H1 (cell line): Measurements from ENCODE around the gene NPBWR2. TPM values are rescaled to one million over a fixed set of nuclear protein-coding genes. Genes with fewer than 3 reads are reported as not detected.
A peak's percentile ranks its signal among the peaks of the same experiment; 100 is the strongest.

ENCODE experiments used
- CTCF ChIA-PET: fragments of 300-600 bp; sonication (Branson Sonifier 250); formaldehyde crosslinking; loops from one replicate; lab custom pipeline; 2021; ENCODE audit not compliant: partially characterized antibody; lab: Charles Lee
- POLR2A ChIA-PET: fragments of 300-600 bp; sonication (Branson Sonifier 250); formaldehyde crosslinking; loops from one replicate; lab custom pipeline; 2021; ENCODE audit warnings: inconsistent platforms; ENCODE audit not compliant: partially characterized antibody; lab: Charles Lee
- DNase-seq, 2 experiments: peaks; one replicate each; pipeline versions ENCODE4 v3.0.0 to v3.0.0-alpha.2; 2010 to 2022; ENCODE audit warnings: low spot score in 2 of 2, low read depth in 1 of 2, mixed read lengths in 1 of 2
- FAIRE-seq: peaks from 2 replicates; lab custom pipeline; 2011; peaks lifted over from hg19 to GRCh38; lab: Jason Lieb, UNC
- H2AFZ ChIP-seq: 2 replicates; pipeline ENCODE4 v1.8.1; 2012; ENCODE audit warnings: low read length, inconsistent platforms
- H2AK5ac ChIP-seq: 2 replicates; pipeline ENCODE4 v1.6.1; 2013; ENCODE audit warnings: low read depth, low read length
- H2BK120ac ChIP-seq: replicated peaks from 2 replicates; pipeline ENCODE3; 2013; ENCODE audit warnings: low read depth, low read length, inconsistent platforms
- H2BK12ac ChIP-seq: 2 replicates; pipeline ENCODE4 v1.6.1; 2013; ENCODE audit warnings: low read depth, low read length
- H2BK15ac ChIP-seq: 2 replicates; pipeline ENCODE4 v1.6.1; 2013; ENCODE audit warnings: low read length
- H2BK20ac ChIP-seq: 2 replicates; pipeline ENCODE4 v1.6.1; 2013; ENCODE audit warnings: low read length
- H2BK5ac ChIP-seq: 2 replicates; pipeline ENCODE4 v1.6.1; 2013; ENCODE audit warnings: low read depth, low read length
- H3K14ac ChIP-seq: 2 replicates; pipeline ENCODE4 v1.6.1; 2013; ENCODE audit warnings: inconsistent platforms; ENCODE audit not compliant: insufficient read length
- H3K18ac ChIP-seq: 2 replicates; pipeline ENCODE4 v1.6.1; 2013; ENCODE audit warnings: low read length; ENCODE audit errors: extremely low read depth
- H3K23ac ChIP-seq: 2 replicates; pipeline ENCODE4 v1.6.1; 2013; ENCODE audit warnings: inconsistent platforms; ENCODE audit not compliant: insufficient read length
- H3K23me2 ChIP-seq: 2 replicates; pipeline ENCODE4 v1.6.1; 2013; ENCODE audit warnings: low read depth, low read length
- H3K27ac ChIP-seq: 2 replicates; pipeline ENCODE4 v1.6.1; 2011; ENCODE audit warnings: low read depth, low read length, inconsistent platforms
- H3K27me3 ChIP-seq, 4 experiments: replicated peaks in 1 of 4; 1 replicate in 1 of 4; 2 replicates in 3 of 4; pipeline versions ENCODE4 v1.6.1 to v1.8.1; 2011 to 2013; ENCODE audit warnings: low read length in 3 of 4, mild to moderate bottlenecking in 3 of 4, inconsistent platforms in 2 of 4, mixed read lengths in 2 of 4, moderate library complexity in 1 of 4; ENCODE audit not compliant: control insufficient read depth in 3 of 4, insufficient read depth in 3 of 4; ENCODE audit errors: extremely low read depth in 1 of 4
- H3K36me3 ChIP-seq, 4 experiments: 2 replicates each; pipeline versions ENCODE4 v1.6.1 to v1.8.1; 2011 to 2013; ENCODE audit warnings: mild to moderate bottlenecking in 4 of 4, low read length in 3 of 4, moderate library complexity in 2 of 4, control low read depth in 1 of 4, inconsistent platforms in 1 of 4; ENCODE audit not compliant: insufficient read depth in 4 of 4, control insufficient read depth in 2 of 4
- H3K4ac ChIP-seq: replicated peaks from 2 replicates; pipeline ENCODE3; 2013; ENCODE audit warnings: low read length, low read depth, mixed read lengths, inconsistent platforms; ENCODE audit not compliant: insufficient read length
- H3K4me1 ChIP-seq, 4 experiments: replicated peaks in 1 of 4; 1 replicate in 1 of 4; 2 replicates in 3 of 4; pipeline versions ENCODE4 v1.6.1 to v1.8.1; 2011 to 2013; ENCODE audit warnings: low read length in 3 of 4, inconsistent platforms in 2 of 4, mixed read lengths in 1 of 4; ENCODE audit not compliant: insufficient read depth in 4 of 4, control insufficient read depth in 3 of 4
- H3K4me2 ChIP-seq, 2 experiments: 2 replicates each; pipeline versions ENCODE4 v1.6.1 to v1.8.1; 2011 to 2013; ENCODE audit warnings: low read depth in 2 of 2, low read length in 2 of 2, control low read depth in 1 of 2, inconsistent platforms in 1 of 2, mild to moderate bottlenecking in 1 of 2; ENCODE audit not compliant: insufficient read depth in 1 of 2
- H3K4me3 ChIP-seq, 4 experiments: fragments of 200-600, 300-600 bp in 1 of 4; sonication (generic), shearing (Covaris generic), sonication (Bioruptor Twin) in 1 of 4; 2 replicates each; pipeline versions ENCODE4 v1.5.1 to v1.8.1; 2011 to 2016; ENCODE audit warnings: low read length in 4 of 4, low read depth in 3 of 4, control low read depth in 2 of 4, inconsistent platforms in 2 of 4, mild to moderate bottlenecking in 2 of 4, mixed read lengths in 1 of 4, moderate library complexity in 1 of 4; ENCODE audit not compliant: insufficient read depth in 2 of 4; ENCODE audit errors: extremely low read depth in 1 of 4
- H3K56ac ChIP-seq: replicated peaks from 2 replicates; pipeline ENCODE3; 2013; ENCODE audit warnings: low read depth, mild to moderate bottlenecking, mixed read lengths, low read length, inconsistent platforms; ENCODE audit not compliant: insufficient read length
- H3K79me1 ChIP-seq: 2 replicates; pipeline ENCODE4 v1.6.1; 2013; ENCODE audit warnings: low read depth, low read length, control low read depth
- H3K79me2 ChIP-seq, 2 experiments: 2 replicates each; pipeline versions ENCODE4 v1.6.1 to v1.8.1; 2012 to 2013; ENCODE audit warnings: low read length in 2 of 2, mild to moderate bottlenecking in 2 of 2, inconsistent platforms in 1 of 2; ENCODE audit not compliant: insufficient read depth in 2 of 2, control insufficient read depth in 1 of 2
- H3K9ac ChIP-seq, 4 experiments: replicated peaks in 1 of 4; 1 replicate in 1 of 4; 2 replicates in 3 of 4; pipeline versions ENCODE4 v1.6.1 to v1.8.1; 2011 to 2013; ENCODE audit warnings: low read depth in 3 of 4, low read length in 3 of 4, control low read depth in 2 of 4, mild to moderate bottlenecking in 2 of 4, moderate library complexity in 2 of 4, inconsistent platforms in 1 of 4; ENCODE audit errors: extremely low read depth in 1 of 4
- H3K9me3 ChIP-seq, 2 experiments: 2 replicates each; pipeline versions ENCODE4 v1.6.1 to v1.8.1; 2012 to 2013; ENCODE audit warnings: mild to moderate bottlenecking in 2 of 2, moderate library complexity in 2 of 2, control low read depth in 1 of 2, inconsistent platforms in 1 of 2, low read depth in 1 of 2, low read length in 1 of 2, mixed read lengths in 1 of 2; ENCODE audit not compliant: insufficient read depth in 2 of 2
- H4K20me1 ChIP-seq, 2 experiments: replicated peaks in 1 of 2; 2 replicates each; pipeline versions ENCODE3 to v1.8.1; 2011 to 2013; ENCODE audit warnings: inconsistent platforms in 2 of 2, low read length in 2 of 2, mild to moderate bottlenecking in 1 of 2; ENCODE audit not compliant: insufficient read depth in 2 of 2, control insufficient read depth in 1 of 2
- H4K5ac ChIP-seq: 2 replicates; pipeline ENCODE4 v1.6.1; 2013; ENCODE audit warnings: low read length, low read depth, mixed read lengths, inconsistent platforms; ENCODE audit not compliant: insufficient read length
- H4K8ac ChIP-seq: 2 replicates; pipeline ENCODE4 v1.8.0; 2013; ENCODE audit warnings: mild to moderate bottlenecking, moderate library complexity, low read length, inconsistent platforms; ENCODE audit not compliant: insufficient read depth; ENCODE audit errors: extremely low read depth
- H4K91ac ChIP-seq: replicated peaks from 2 replicates; pipeline ENCODE3; 2013; ENCODE audit warnings: low read length, mixed read lengths, inconsistent platforms; ENCODE audit not compliant: insufficient read length
- GTF2F1 ChIP-seq: IDR thresholded peaks from 2 replicates; pipeline ENCODE4 v1.6.1; 2012; ENCODE audit warnings: low read depth, low read length, improper control_type of control experiment, borderline replicate concordance
- TCF12 ChIP-seq: IDR thresholded peaks from 2 replicates; pipeline ENCODE4 v1.6.1; 2011; ENCODE audit warnings: low read depth, mild to moderate bottlenecking, low read length
- YY1 ChIP-seq: IDR thresholded peaks from 2 replicates; pipeline ENCODE4 v1.6.1; 2011; ENCODE audit warnings: low read depth, mild to moderate bottlenecking, low read length
- WGBS, 2 experiments: shearing (Covaris generic) in 1 of 2; methylation state at CpG; one replicate each; pipeline versions ENCODE4 v1.1.6 to v1.1.7; 2013 to 2015; ENCODE audit warnings: low lambda C conversion rate in 2 of 2, mixed read lengths in 2 of 2, inconsistent platforms in 1 of 2, low coverage in 1 of 2, missing lambda C conversion rate in 1 of 2; ENCODE audit not compliant: insufficient replicate concordance in 2 of 2, insufficient coverage in 1 of 2, insufficient read length in 1 of 2; ENCODE audit errors: extremely low coverage in 1 of 2, missing lambda C conversion rate in 1 of 2; 5-methylcytosine and 5-hydroxymethylcytosine counted together
- polyA plus RNA-seq, 7 experiments: library from polyadenylated mRNA; depleted of rRNA in 3 of 7; stranded (reverse) in 5 of 7; unstranded in 2 of 7; fragments of >200 nt in 5 of 7; fragments of 200-250 nt in 2 of 7; gene quantifications; 1 replicate in 5 of 7; 2 replicates in 1 of 7; 4 replicates in 1 of 7; pipeline versions ENCODE4 v1.2.1 to v1.2.3, GENCODE V29; 2011 to 2013; ENCODE audit warnings: missing spikeins in 2 of 7, mixed read lengths in 2 of 7
- total RNA-seq: library from RNA; stranded (reverse); fragmentation: NEBNext Ultra II Directional; extraction: Animal tissue kit (Norgen Biotek cat#: 25700); gene quantifications from 2 replicates; pipeline ENCODE4 v1.2.1, GENCODE V29; 2021
- TF ChIP-seq, protein P1 (sequence below): IDR thresholded peaks from 2 replicates; pipeline ENCODE4 v1.6.1; 2012; ENCODE audit warnings: low read length, inconsistent platforms

Gene NPBWR2
- total and polyA plus RNA-seq, 2 of the 8 experiments (the other 6 are each of a cell fraction or from before 2014, with no cell fraction given) = not detected

GRCh38 chr20:64073476-64074183, 33.7 kb downstream of the NPBWR2 start:
- DNase-seq (no peak), FAIRE-seq (no peak)
- H4K8ac ChIP-seq = no peak overlapping the region; the same call in 1 of the 2 replicates
- peaks cover 0 to 16% (median 4%) of the 10 kb centered on the region in 4 experiments; a peak in 4 of 7 replicates for H3K4me1 ChIP-seq
- no peak overlapping the region for H3K27ac ChIP-seq
- no peak overlapping the region for H3K9ac ChIP-seq
- ChIA-PET CTCF (interaction anchor here (0.6 to 1.6 kb wide), 6 partner anchors 9 to 137 kb away, joined by 3 to 5 read pairs (median 4); no protein-coding TSS in a partner anchor), POLR2A (interaction anchor here (1.0 to 1.6 kb wide), 4 partner anchors 8 to 37 kb away, joined by 3 to 5 read pairs (median 4); no protein-coding TSS in a partner anchor)
- peaks cover 0 to 8% (median 3%) of the 10 kb centered on the region in 4 experiments; a peak in 3 of 8 replicates for H3K36me3 ChIP-seq
- no peak overlapping the region for H2BK15ac ChIP-seq
- H3K9me3 ChIP-seq = no peaks in the 10 kb centered on the region
- no peak overlapping the region for H3K4me3 ChIP-seq
- no peak overlapping the region for H2BK5ac ChIP-seq
- H2AK5ac ChIP-seq = no peak overlapping the region
- no peak overlapping the region for H3K23ac ChIP-seq
- no peak overlapping the region for H2AFZ ChIP-seq
- no peaks in the 10 kb centered on the region for H3K79me2 ChIP-seq
- H3K14ac ChIP-seq = no peak overlapping the region
- WGBS, 2 experiments = 95% methylated on average over 36 of the region's 37 CpGs; no CpG with 5 or more reads in 1 of the 2 experiments
- H3K56ac ChIP-seq = no peak overlapping the region
- H2BK120ac ChIP-seq = no peak overlapping the region
- H3K4me2 ChIP-seq = no peak overlapping the region
- H2BK20ac ChIP-seq = no peak overlapping the region
- TF ChIP-seq TCF12 = no peak
- TF ChIP-seq, protein P1, sequence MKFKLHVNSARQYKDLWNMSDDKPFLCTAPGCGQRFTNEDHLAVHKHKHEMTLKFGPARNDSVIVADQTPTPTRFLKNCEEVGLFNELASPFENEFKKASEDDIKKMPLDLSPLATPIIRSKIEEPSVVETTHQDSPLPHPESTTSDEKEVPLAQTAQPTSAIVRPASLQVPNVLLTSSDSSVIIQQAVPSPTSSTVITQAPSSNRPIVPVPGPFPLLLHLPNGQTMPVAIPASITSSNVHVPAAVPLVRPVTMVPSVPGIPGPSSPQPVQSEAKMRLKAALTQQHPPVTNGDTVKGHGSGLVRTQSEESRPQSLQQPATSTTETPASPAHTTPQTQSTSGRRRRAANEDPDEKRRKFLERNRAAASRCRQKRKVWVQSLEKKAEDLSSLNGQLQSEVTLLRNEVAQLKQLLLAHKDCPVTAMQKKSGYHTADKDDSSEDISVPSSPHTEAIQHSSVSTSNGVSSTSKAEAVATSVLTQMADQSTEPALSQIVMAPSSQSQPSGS = no peak
- no peak for TF ChIP-seq GTF2F1
- no peak for TF ChIP-seq YY1
- no peaks in the 10 kb centered on the region for H3K23me2 ChIP-seq
- H4K5ac ChIP-seq = no peak overlapping the region
- 0 out of 2 replicates have a peak overlapping the region, but pooled peaks have one; percentile 3 for H2BK12ac ChIP-seq
- no peaks in the 10 kb centered on the region for H3K27me3 ChIP-seq
- H3K79me1 ChIP-seq = 0 out of 2 replicates have a peak, but pooled peaks cover 3% of the 10 kb centered on the region
- H4K91ac ChIP-seq = no peak overlapping the region
- H3K18ac ChIP-seq = no peak overlapping the region
- peaks cover 0 to 8% of the 10 kb centered on the region in 2 experiments for H4K20me1 ChIP-seq
- H3K4ac ChIP-seq = no peak overlapping the region
